SW480 (cell line): ENCODE results near the gene TPSG1.
"Not testable (repeated sequence)": the region's sequence is repeated elsewhere in the genome, so short reads cannot be mapped to it uniquely, and the experiment has no call there.

Source experiments
- DNase-seq: peaks from one replicate; pipeline ENCODE4 v3.0.0-alpha.2; 2016; ENCODE audit warnings: low spot score

The TPSG1 gene

GRCh38 chr16:1215574-1216295, 9.3 kb downstream of the TPSG1 start:
- DNase-seq: no peak

DNA sequence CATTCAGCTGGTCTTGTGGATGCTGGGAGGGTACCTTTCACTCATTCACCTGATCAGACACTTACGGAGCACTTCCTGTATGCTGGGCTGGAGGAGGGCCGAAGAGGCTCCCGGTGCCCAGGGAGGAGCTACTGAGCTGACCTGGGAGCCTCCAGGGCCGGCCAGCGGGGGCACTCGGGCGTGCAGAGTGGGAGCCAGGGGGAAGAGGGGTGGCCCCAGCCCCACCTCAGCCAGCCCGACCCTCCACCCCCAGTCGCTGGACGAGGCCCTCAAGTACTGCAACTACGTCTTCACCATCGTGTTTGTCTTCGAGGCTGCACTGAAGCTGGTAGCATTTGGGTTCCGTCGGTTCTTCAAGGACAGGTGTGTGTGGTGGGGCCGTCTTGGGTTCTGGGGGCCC, 10.3 kb downstream of the TPSG1 start:
- DNase-seq: no peak

GRCh38 chr16:1213796-1214372, 11.2 kb downstream of the TPSG1 start:
- DNase-seq: no peak

DNA sequence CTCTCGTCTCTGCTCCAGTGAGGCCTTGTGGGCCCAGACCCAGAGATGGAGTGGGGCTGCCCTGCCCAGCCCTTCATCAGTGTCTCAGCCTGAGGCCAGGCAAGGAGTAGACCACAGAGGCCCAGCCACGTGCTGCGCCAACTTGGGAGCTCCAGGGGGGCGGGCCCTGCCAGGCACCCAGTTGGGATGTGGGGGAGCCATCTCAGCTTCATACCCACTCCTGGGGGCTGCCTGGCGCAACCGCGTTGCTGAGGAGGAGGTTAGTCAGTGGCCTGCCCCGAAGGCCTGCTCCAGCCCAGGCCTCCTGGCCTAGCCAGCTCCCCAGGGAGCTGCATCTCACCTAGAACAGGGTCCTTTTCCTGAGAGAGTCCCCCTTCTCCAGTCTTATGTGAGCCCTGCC, 11.8 kb downstream of the TPSG1 start:
- DNase-seq: no peak

DNA sequence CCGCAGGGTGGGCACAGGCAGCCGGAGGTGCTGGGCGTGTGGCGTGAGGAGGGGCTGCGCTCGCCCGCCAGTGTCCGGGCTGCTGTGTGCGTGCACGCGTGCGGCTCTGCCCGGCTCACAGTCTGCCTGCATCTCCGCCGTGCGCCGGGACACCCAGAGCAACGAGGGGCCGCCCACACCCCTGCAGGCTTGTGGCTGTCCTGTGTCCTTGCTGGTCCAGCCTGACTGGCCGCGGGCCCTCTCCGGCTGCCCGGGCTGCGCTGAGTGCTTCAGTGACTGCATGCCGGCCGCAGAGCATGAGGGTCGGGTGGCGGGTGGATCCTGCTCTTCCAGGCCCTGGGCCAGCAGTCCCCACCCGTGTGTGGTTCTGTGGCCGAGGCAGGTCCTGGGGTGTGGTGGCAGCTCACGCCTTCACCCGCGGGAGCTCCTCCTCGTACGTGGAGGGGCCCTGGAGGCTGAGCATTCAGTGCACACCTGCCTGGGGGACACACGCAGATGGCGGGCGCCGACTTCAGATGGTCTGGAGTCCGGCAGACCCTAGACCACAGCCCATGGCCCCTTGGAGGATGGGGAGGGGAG, 12.4 kb downstream of the TPSG1 start:
- no peak for DNase-seq

DNA sequence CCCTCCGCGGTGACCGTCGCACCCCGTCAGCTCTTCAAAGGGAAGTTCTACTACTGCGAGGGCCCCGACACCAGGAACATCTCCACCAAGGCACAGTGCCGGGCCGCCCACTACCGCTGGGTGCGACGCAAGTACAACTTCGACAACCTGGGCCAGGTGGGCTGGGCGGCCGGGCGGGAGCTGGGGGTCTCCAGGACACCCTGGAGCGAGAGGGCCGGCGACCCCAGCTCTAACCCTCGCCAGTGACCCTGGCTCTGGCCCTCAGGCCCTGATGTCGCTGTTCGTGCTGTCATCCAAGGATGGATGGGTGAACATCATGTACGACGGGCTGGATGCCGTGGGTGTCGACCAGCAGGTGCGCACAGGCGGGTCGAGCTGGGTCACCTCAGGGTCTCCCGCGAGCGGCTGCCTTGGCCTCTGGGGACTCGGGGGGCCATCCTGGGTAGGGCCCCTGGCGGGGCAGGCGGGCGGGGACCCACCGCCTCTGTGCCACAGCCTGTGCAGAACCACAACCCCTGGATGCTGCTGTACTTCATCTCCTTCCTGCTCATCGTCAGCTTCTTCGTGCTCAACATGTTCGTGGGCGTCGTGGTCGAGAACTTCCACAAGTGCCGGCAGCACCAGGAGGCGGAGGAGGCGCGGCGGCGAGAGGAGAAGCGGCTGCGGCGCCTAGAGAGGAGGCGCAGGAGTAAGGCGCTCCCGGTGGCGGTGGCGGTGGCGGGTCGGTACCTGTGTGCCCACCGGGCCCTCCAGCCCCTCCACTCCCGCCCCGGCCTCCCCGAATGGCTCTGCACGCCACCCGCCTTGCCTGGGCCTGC, 13.4 kb downstream of the TPSG1 start:
- no peak for DNase-seq

DNA sequence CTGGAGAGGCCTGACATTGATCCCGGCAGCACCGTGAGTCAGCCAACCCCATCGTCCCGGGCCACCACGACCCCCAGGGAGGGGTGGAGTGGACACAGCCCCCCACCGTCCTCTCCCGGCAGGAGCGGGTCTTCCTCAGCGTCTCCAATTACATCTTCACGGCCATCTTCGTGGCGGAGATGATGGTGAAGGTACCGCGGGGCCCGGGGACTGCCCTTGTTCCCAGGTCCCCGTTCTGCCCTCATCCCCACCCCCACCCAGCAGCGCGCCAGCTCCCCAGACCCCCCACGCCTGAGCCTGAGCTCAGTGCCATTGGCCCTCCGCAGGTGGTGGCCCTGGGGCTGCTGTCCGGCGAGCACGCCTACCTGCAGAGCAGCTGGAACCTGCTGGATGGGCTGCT, 14.6 kb downstream of the TPSG1 start:
- DNase-seq: no peak

- no peak for DNase-seq
Observed at GRCh38 chr16:1209081-1209480, 16.0 kb downstream of the TPSG1 start.

- no peak for DNase-seq
Observed at GRCh38 chr16:1208239-1208830, 16.7 kb downstream of the TPSG1 start.

DNA sequence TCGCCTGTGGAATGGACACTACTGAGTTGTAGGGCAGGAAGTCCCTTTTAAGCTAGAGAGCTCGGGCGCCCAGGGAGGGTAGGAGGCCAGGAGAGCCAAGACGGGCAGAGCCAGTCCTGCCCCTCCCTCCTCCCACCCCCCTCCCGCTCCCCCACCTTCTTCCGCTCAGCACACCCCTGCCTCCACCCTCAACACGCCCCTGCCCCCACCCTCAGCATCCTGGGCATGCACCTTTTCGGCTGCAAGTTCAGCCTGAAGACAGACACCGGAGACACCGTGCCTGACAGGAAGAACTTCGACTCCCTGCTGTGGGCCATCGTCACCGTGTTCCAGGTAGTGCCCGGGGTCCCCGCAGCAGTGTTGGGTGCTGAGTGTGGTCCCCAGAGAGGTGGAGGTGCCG, 18.3 kb downstream of the TPSG1 start:
- no peak for DNase-seq

DNA sequence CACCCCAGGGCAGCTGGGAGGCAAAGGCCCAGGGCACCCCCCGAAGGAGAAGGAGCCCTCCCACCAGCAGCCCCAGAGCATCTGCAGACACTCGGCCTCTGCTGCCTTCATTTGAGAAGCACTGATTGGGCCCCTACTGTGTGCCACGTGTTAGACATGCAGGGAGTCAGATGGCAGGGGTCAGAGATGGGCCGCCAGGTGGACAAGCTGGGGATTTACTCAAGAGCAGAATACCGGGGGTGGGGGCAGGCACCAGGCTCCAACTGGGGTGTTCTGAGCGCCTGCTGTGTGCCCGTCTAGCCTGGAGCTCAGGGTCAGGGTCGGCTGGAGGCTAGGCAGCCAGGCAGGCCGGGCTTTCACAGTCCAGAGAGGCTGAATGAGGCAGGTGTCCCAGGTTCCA, 18.7 kb downstream of the TPSG1 start:
- DNase-seq: no peak

- DNase-seq: no peak
Observed at GRCh38 chr16:1204933-1205332, 20.1 kb downstream of the TPSG1 start.

DNA sequence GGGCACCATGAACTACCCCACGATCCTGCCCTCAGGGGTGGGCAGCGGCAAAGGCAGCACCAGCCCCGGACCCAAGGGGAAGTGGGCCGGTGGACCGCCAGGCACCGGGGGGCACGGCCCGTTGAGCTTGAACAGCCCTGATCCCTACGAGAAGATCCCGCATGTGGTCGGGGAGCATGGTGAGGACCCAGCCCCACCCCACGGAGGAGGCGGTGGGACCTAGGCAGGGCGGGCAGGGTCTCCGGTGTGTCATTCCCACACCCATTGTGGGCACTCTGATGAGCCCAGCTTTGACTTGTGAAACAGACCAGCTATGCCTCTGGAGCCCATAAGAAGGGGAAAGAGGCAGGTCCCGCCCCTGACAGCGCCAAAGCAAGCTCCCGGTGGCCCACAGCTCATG, 22.8 kb downstream of the TPSG1 start:
- no peak for DNase-seq

DNA sequence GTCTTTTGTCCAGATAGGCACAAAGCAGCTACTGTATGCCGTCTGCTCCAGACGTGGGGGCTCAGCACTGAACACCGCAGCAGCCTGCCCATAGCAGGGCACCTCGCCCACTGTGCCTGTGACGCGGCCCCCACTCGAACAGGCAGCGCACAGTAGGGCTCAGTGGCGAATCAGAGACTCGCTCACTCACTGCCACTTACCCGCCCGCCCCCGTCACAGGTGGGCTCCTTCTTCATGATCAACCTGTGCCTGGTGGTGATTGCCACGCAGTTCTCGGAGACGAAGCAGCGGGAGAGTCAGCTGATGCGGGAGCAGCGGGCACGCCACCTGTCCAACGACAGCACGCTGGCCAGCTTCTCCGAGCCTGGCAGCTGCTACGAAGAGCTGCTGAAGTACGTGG, 23.6 kb downstream of the TPSG1 start:
- DNase-seq: no peak

DNA sequence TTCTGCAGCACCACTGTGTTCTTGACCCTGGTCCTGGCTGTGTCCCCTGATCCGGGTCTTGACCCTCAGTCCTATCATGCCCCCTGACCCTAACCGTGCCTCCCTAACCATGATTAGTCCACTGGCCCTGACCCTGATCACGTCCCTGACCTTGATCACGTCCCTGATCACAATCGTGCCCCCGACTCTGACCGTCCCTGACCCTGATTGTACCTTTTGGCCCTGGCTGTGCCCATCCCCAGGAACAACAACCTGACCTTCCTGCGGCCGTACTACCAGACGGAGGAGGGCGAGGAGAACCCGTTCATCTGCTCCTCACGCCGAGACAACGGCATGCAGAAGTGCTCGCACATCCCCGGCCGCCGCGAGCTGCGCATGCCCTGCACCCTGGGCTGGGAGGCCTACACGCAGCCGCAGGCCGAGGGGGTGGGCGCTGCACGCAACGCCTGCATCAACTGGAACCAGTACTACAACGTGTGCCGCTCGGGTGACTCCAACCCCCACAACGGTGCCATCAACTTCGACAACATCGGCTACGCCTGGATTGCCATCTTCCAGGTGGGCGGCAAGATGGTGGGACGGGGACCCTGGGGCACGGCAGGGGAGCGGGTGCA, 24.9 kb downstream of the TPSG1 start:
- no peak for DNase-seq

GRCh38 chr16:1199347-1200013, 25.6 kb downstream of the TPSG1 start:
- DNase-seq: no peak

GRCh38 chr16:1198671-1199346, 26.3 kb downstream of the TPSG1 start:
- DNase-seq: not testable (repeated sequence)

GRCh38 chr16:1198194-1198593, 26.9 kb downstream of the TPSG1 start:
- DNase-seq: no peak

GRCh38 chr16:1197237-1197866, 27.7 kb downstream of the TPSG1 start:
- DNase-seq: no peak

- no peak for DNase-seq
Observed at GRCh38 chr16:1196494-1196893, 28.6 kb downstream of the TPSG1 start.

DNA sequence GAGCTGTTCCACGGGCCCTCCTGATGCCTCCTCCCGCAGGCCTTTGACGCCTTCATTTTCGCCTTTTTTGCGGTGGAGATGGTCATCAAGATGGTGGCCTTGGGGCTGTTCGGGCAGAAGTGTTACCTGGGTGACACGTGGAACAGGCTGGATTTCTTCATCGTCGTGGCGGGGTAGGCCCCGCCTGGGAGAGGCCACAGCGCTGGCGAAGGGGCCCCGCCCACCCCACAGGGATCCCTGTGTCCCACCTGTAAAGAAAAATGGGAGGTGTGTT, 29.7 kb downstream of the TPSG1 start:
- no peak for DNase-seq
